Stimulated activated CD4-positive, alpha-beta T cell treated with anti-CD3 and anti-CD28 coated beads, Interleukin-4, amount 100 ng/mL, for 1 hour (primary cell): ENCODE data around the gene UGT1A5.

Experiments used
- DNase-seq: peaks from one replicate; pipeline ENCODE4 v3.0.0-alpha.2; 2020

The UGT1A5 gene

GRCh38 chr2:233813236-233814055 lies 100.7 kb downstream of the UGT1A5 start:
- no peak for DNase-seq

GRCh38 chr2:233814056-233814835 lies 101.5 kb downstream of the UGT1A5 start:
- no peak for DNase-seq

GRCh38 chr2:233815861-233816260 lies 103.2 kb downstream of the UGT1A5 start:
- DNase-seq, result no peak

GRCh38 chr2:233816334-233816733 lies 103.6 kb downstream of the UGT1A5 start:
- no peak for DNase-seq

- no peak for DNase-seq
Measured at GRCh38 chr2:233816771-233817170, 104.1 kb downstream of the UGT1A5 start.

- no peak for DNase-seq
Measured at GRCh38 chr2:233817361-233817911, 104.7 kb downstream of the UGT1A5 start.

GRCh38 chr2:233817995-233818638 lies 105.4 kb downstream of the UGT1A5 start:
- DNase-seq, result no peak

- no peak for DNase-seq
Measured at GRCh38 chr2:233818639-233819621, 106.2 kb downstream of the UGT1A5 start.

- no peak for DNase-seq
Measured at GRCh38 chr2:233819884-233820773, 107.4 kb downstream of the UGT1A5 start.

GRCh38 chr2:233820774-233821105 lies 108.0 kb downstream of the UGT1A5 start:
- DNase-seq, result no peak

GRCh38 chr2:233821196-233821595 lies 108.5 kb downstream of the UGT1A5 start:
- DNase-seq, result no peak

GRCh38 chr2:233821709-233822100 lies 109.0 kb downstream of the UGT1A5 start:
- DNase-seq, result no peak

GRCh38 chr2:233822101-233822771 lies 109.5 kb downstream of the UGT1A5 start:
- DNase-seq, result no peak
